ENCODE results near the gene ZFR2.

ZFR2 gene

GRCh38 chr19:3823350-3823713 lies 45.5 kb downstream of the ZFR2 start:
- Histone ChIP-seq H3K4me1 (ENCODE audit: insufficient read depth, low read length) (peaks cover 6% of the 10 kb centered on the region), H3K27me3 (ENCODE audit: insufficient read depth, low read length, poor library complexity) (no peaks in the 10 kb centered on the region), H3K4me3 (ENCODE audit: low read depth in 1 of 2, low read length in 2 of 2) (no peak overlapping the region), H3K9me3 (ENCODE audit: insufficient read depth, low read length, severe bottlenecking) (no peaks in the 10 kb centered on the region), H3K36me3 (ENCODE audit: insufficient read depth, low read length) (no peaks in the 10 kb centered on the region), H2AFZ (ENCODE audit: low read depth, low read length) (no peak overlapping the region), H3K4me2 (ENCODE audit: insufficient read depth, low read length) (no peak overlapping the region), H4K20me1 (ENCODE audit: insufficient read depth, low read length) (no peaks in the 10 kb centered on the region), H3K27ac (ENCODE audit: low read length) (no peak overlapping the region), H3K79me2 (ENCODE audit: insufficient read depth, low read length) (no peaks in the 10 kb centered on the region), H3K9ac (ENCODE audit: low read depth, low read length) (no peak overlapping the region)
- DNase-seq (no peak), ATAC-seq (ENCODE audit: insufficient read depth, low read depth) (no peak)
- no peak for TF ChIP-seq EZH2 (IDR thresholded peaks at IDR 0.05; ENCODE audit: borderline replicate concordance, low read depth, low read length, severe bottlenecking)
- TF ChIP-seq, protein P1, sequence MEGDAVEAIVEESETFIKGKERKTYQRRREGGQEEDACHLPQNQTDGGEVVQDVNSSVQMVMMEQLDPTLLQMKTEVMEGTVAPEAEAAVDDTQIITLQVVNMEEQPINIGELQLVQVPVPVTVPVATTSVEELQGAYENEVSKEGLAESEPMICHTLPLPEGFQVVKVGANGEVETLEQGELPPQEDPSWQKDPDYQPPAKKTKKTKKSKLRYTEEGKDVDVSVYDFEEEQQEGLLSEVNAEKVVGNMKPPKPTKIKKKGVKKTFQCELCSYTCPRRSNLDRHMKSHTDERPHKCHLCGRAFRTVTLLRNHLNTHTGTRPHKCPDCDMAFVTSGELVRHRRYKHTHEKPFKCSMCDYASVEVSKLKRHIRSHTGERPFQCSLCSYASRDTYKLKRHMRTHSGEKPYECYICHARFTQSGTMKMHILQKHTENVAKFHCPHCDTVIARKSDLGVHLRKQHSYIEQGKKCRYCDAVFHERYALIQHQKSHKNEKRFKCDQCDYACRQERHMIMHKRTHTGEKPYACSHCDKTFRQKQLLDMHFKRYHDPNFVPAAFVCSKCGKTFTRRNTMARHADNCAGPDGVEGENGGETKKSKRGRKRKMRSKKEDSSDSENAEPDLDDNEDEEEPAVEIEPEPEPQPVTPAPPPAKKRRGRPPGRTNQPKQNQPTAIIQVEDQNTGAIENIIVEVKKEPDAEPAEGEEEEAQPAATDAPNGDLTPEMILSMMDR (IDR thresholded peaks at IDR 0.05; ENCODE audit: borderline replicate concordance, extremely low read depth, low read length, poor library complexity, severe bottlenecking), result no peak

DNA sequence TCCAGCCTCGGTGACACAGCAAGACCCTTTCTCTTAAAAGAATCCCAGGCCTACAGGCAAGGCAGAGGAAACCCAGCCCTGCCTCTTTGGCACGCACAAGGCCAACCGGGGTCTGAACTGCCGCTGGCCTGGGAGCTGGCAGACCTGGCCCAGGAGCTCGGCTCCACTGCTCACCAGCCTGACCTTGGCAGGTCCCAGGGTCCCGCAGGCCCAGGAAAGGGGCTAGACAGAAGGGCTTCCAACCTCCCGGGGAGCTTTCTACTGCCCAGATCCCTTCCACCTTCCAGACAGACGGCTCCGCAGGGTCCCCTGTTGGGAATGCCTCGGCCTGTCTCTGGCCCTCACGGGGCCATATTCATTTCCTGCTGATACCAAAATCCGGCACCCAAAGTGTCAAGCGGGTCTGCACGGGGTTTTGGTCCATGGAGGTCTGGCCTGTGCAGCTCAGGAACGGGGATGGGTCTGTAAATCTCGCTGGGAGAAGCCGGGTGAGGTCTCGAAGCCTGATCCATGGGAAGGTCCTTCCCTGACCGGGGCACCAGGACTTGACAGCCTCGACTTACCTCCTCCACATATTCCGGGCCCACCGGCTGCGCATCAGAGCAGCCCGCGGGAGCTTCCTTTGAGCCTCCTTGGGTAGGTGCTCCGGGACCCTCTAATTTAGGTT lies 46.0 kb downstream of the ZFR2 start:
- no peaks in the 10 kb centered on the region for H4K20me1 ChIP-seq (ENCODE audit: insufficient read depth, low read length)

GRCh38 chr19:3821857-3822364 lies 46.9 kb downstream of the ZFR2 start:
- Histone ChIP-seq H3K4me1 (ENCODE audit: insufficient read depth, low read length) (peaks cover 6% of the 10 kb centered on the region), H3K36me3 (ENCODE audit: insufficient read depth, low read length) (no peaks in the 10 kb centered on the region), H3K9ac (ENCODE audit: low read depth, low read length) (no peak overlapping the region), H3K4me2 (ENCODE audit: insufficient read depth, low read length) (peak overlapping the region; percentile 39), H3K79me2 (ENCODE audit: insufficient read depth, low read length) (no peaks in the 10 kb centered on the region), H3K4me3 (ENCODE audit: low read depth in 1 of 2, low read length in 2 of 2) (no peak overlapping the region), H3K9me3 (ENCODE audit: insufficient read depth, low read length, severe bottlenecking) (no peaks in the 10 kb centered on the region), H3K27me3 (ENCODE audit: insufficient read depth, low read length, poor library complexity) (no peaks in the 10 kb centered on the region), H2AFZ (ENCODE audit: low read depth, low read length) (peak overlapping the region; percentile 33; the same call in 1 of the 2 replicates), H4K20me1 (ENCODE audit: insufficient read depth, low read length) (no peaks in the 10 kb centered on the region), H3K27ac (ENCODE audit: low read length) (no peak overlapping the region)
- TF ChIP-seq EZH2 (IDR thresholded peaks at IDR 0.05; ENCODE audit: borderline replicate concordance, low read depth, low read length, severe bottlenecking), result no peak
- TF ChIP-seq, protein P1 (IDR thresholded peaks at IDR 0.05; ENCODE audit: borderline replicate concordance, extremely low read depth, low read length, poor library complexity, severe bottlenecking), result peak; percentile 100
- DNase-seq (peak; percentile 91), ATAC-seq (ENCODE audit: insufficient read depth, low read depth) (peak; percentile 96)

More for the DNA sequence above, 46.0 kb downstream of the ZFR2 start:
- Histone ChIP-seq H3K79me2 (ENCODE audit: insufficient read depth, low read length) (no peaks in the 10 kb centered on the region), H3K36me3 (ENCODE audit: insufficient read depth, low read length) (no peaks in the 10 kb centered on the region), H3K4me1 (ENCODE audit: insufficient read depth, low read length) (peaks cover 6% of the 10 kb centered on the region), H3K9me3 (ENCODE audit: insufficient read depth, low read length, severe bottlenecking) (no peaks in the 10 kb centered on the region), H3K4me2 (ENCODE audit: insufficient read depth, low read length) (no peak overlapping the region), H2AFZ (ENCODE audit: low read depth, low read length) (no peak overlapping the region), H3K4me3 (ENCODE audit: low read depth in 1 of 2, low read length in 2 of 2) (no peak overlapping the region), H3K27ac (ENCODE audit: low read length) (no peak overlapping the region), H3K27me3 (ENCODE audit: insufficient read depth, low read length, poor library complexity) (no peaks in the 10 kb centered on the region), H3K9ac (ENCODE audit: low read depth, low read length) (no peak overlapping the region)
- no peak for TF ChIP-seq EZH2 (IDR thresholded peaks at IDR 0.05; ENCODE audit: borderline replicate concordance, low read depth, low read length, severe bottlenecking)
- TF ChIP-seq, protein P1 (IDR thresholded peaks at IDR 0.05; ENCODE audit: borderline replicate concordance, extremely low read depth, low read length, poor library complexity, severe bottlenecking), result no peak
- ATAC-seq (ENCODE audit: insufficient read depth, low read depth), result no peak
- no peak for DNase-seq

All from DND-41 (cell line).